Fibroblast of lung (primary cell): ENCODE data around the gene LDB1.

Source experiments
- EZH2 ChIP-seq: IDR thresholded peaks from 2 replicates; pipeline ENCODE4 v1.5.1; 2012; ENCODE audit warnings: low read length, control low read depth, mild to moderate bottlenecking; ENCODE audit errors: missing control alignments
- TF ChIP-seq, protein P1 (sequence below), 2 donors: IDR thresholded peaks in 1 of 2; conservative IDR thresholded peaks in 1 of 2; 1 replicate in 1 of 2; 2 replicates in 1 of 2; pipeline ENCODE4 v1.5.1; 2011 to 2012; ENCODE audit warnings: low read length in 2 of 2, control low read depth in 1 of 2, inconsistent platforms in 1 of 2, low read depth in 1 of 2, mild to moderate bottlenecking in 1 of 2

GRCh38 chr10:102086196-102086595, 34.0 kb downstream of the LDB1 start:
- TF ChIP-seq, protein P1, sequence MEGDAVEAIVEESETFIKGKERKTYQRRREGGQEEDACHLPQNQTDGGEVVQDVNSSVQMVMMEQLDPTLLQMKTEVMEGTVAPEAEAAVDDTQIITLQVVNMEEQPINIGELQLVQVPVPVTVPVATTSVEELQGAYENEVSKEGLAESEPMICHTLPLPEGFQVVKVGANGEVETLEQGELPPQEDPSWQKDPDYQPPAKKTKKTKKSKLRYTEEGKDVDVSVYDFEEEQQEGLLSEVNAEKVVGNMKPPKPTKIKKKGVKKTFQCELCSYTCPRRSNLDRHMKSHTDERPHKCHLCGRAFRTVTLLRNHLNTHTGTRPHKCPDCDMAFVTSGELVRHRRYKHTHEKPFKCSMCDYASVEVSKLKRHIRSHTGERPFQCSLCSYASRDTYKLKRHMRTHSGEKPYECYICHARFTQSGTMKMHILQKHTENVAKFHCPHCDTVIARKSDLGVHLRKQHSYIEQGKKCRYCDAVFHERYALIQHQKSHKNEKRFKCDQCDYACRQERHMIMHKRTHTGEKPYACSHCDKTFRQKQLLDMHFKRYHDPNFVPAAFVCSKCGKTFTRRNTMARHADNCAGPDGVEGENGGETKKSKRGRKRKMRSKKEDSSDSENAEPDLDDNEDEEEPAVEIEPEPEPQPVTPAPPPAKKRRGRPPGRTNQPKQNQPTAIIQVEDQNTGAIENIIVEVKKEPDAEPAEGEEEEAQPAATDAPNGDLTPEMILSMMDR (conservative IDR thresholded peaks at IDR 0.05 in 1 of 2, IDR thresholded peaks at IDR 0.05 in 1 of 2; ENCODE audit: low read depth in 1 of 2, low read length in 2 of 2): no peak
- TF ChIP-seq EZH2: no peak
